GM12873 (cell line): ENCODE results near the gene IL26.

Source experiments
- TF ChIP-seq, protein P1 (sequence below): IDR thresholded peaks from 2 replicates; pipeline ENCODE4 v1.5.1; 2012; ENCODE audit warnings: low read depth, mild to moderate bottlenecking, moderate library complexity, low read length, control low read depth; ENCODE audit not compliant: insufficient read depth; ENCODE audit errors: missing control alignments

IL26 gene

DNA sequence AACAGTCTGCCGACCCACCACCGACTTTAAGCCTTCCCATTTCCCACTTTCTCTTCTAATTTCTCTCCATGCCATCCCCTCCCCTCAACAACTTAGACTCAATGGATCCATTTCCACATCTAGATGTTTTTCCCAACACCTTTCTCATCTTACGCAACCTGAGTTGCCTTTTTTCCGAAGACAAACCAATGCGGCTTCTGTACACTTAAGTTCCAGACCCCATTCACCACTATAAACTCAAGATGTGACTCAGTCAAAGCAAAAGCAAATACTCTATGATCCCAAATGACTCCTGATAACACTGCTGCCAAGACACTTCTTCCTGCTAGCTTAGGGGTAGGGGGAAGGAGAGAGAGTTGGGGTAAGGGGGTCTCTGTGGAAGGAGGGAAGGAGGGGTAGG lies 26.5 kb upstream of the IL26 start:
- TF ChIP-seq, protein P1, sequence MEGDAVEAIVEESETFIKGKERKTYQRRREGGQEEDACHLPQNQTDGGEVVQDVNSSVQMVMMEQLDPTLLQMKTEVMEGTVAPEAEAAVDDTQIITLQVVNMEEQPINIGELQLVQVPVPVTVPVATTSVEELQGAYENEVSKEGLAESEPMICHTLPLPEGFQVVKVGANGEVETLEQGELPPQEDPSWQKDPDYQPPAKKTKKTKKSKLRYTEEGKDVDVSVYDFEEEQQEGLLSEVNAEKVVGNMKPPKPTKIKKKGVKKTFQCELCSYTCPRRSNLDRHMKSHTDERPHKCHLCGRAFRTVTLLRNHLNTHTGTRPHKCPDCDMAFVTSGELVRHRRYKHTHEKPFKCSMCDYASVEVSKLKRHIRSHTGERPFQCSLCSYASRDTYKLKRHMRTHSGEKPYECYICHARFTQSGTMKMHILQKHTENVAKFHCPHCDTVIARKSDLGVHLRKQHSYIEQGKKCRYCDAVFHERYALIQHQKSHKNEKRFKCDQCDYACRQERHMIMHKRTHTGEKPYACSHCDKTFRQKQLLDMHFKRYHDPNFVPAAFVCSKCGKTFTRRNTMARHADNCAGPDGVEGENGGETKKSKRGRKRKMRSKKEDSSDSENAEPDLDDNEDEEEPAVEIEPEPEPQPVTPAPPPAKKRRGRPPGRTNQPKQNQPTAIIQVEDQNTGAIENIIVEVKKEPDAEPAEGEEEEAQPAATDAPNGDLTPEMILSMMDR, result no peak

DNA sequence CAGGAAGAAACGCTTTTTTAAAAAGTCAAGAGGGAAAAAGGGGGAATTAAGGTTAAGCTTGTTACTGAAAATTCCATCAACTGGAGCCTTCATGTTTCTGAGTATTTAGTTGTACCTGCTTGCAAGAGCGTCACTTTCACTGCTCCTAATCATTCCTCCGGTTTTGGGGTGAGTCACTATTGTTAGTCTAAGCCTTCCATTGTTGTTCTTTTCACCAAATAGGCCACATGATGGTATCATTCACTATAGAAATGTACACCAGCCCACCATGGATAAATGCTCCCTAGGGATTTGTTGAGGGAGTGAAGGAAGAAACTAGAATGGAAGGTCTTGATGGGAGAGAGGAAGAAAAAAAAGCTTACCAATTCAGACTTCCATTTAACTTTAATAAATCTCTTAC lies 24.8 kb upstream of the IL26 start:
- TF ChIP-seq, protein P1, result no peak

DNA sequence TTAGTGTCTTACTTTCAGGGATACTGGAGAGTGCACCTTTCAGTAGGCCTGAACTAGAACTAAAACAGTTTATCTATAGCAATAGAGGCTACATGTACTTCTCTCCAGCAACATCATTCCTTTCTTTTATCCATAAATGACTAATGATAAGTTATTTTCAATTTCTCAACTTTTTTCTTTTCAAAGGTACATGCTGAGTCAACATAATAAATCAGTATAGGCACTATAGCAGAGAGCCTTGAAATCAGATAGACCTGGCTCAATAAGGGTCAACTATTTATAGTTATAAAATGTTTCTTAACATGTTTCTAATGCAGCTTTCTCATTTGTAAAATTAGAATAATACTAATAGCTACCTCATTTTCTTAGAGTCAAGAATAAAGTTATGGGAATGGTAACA lies 22.2 kb upstream of the IL26 start:
- TF ChIP-seq, protein P1, result no peak

GRCh38 chr12:68246350-68246749 lies 20.7 kb upstream of the IL26 start:
- TF ChIP-seq, protein P1, result no peak

- TF ChIP-seq, protein P1, result no peak
Measured at GRCh38 chr12:68245180-68246021, 19.8 kb upstream of the IL26 start.

DNA sequence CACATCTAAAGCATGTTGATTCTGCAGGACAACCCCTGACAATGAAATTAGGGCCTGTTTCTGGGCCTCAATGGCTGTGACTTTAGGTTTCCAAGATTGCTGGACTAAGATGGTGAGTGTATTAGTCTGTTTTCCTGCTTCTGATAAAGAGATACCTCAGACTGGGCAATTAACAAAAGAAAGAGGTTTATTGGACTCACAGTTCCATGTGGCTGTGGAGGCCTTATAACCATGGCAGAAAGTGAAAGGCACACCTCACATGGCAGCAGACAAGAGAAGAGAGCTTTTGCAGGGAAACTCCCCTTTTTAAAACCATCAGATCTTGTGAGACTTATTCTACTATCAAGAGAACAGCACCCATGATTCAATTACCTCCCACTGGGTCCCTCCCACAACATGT lies 17.2 kb upstream of the IL26 start:
- TF ChIP-seq, protein P1, result no peak

DNA sequence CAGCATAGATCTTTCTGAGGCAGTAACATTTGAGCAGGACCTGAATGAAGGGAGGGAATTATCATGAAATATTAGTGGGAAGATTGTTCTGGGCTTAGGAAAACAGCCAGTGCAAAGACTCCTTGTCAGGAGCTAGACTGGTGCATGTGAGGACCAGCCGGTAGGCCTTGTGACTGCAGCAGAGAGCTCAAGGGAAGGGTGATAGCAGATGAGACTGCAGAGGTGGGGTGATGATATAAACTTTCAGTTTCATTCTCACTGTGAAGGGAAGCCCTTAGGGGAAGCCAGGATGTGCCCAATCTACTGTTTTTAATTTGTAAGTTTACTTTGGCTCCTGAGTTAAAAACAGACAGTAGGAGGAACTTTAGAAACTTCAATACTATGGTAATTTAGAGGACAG lies 15.4 kb upstream of the IL26 start:
- TF ChIP-seq, protein P1, result peak; percentile 14

- TF ChIP-seq, protein P1, result no peak
Measured at GRCh38 chr12:68240079-68240478, 14.5 kb upstream of the IL26 start.
